Fibroblast of lung (primary cell): ENCODE data around the gene CD46. TPM values are rescaled to one million over a fixed set of nuclear protein-coding genes. Genes with fewer than 3 reads are reported as not detected.

Experiments
- DNase-seq, 2 donors: peaks; one replicate each; pipeline versions ENCODE4 v3.0.0 to v3.0.0-alpha.2; 2010; ENCODE audit warnings: low read depth in 2 of 2
- H2AFZ ChIP-seq: 2 replicates; pipeline ENCODE4 v1.5.1; 2012; ENCODE audit warnings: low read length, control low read depth, inconsistent platforms
- H3K27ac ChIP-seq: 2 replicates; pipeline ENCODE4 v1.5.1; 2011; ENCODE audit warnings: low read length, control low read depth; ENCODE audit not compliant: insufficient read depth
- H3K27me3 ChIP-seq: 2 replicates; pipeline ENCODE4 v1.5.1; 2011; ENCODE audit warnings: mild to moderate bottlenecking, low read length; ENCODE audit not compliant: control insufficient read depth, insufficient read depth
- H3K36me3 ChIP-seq: 2 replicates; pipeline ENCODE4 v1.5.1; 2011; ENCODE audit warnings: low read length; ENCODE audit not compliant: control insufficient read depth, insufficient read depth
- H3K4me1 ChIP-seq: 2 replicates; pipeline ENCODE4 v1.5.1; 2011; ENCODE audit warnings: low read length; ENCODE audit not compliant: control insufficient read depth, insufficient read depth; ENCODE audit errors: extremely low read depth
- H3K4me2 ChIP-seq: 2 replicates; pipeline ENCODE4 v1.5.1; 2011; ENCODE audit warnings: low read length, control low read depth; ENCODE audit not compliant: insufficient read depth; ENCODE audit errors: extremely low read depth
- H3K4me3 ChIP-seq, 4 experiments: fragments of 200-600 bp in 1 of 4; sonication (generic) in 1 of 4; replicated peaks in 1 of 4; 2 replicates each; pipeline ENCODE4 v1.5.1; 2011 to 2016; ENCODE audit warnings: low read length in 4 of 4, low read depth in 3 of 4, mild to moderate bottlenecking in 3 of 4, control low read depth in 2 of 4, inconsistent platforms in 1 of 4, mixed read lengths in 1 of 4; ENCODE audit not compliant: insufficient read depth in 1 of 4; ENCODE audit errors: control extremely low read depth in 1 of 4
- H3K79me2 ChIP-seq: 2 replicates; pipeline ENCODE4 v1.5.1; 2012; ENCODE audit warnings: mild to moderate bottlenecking, low read length, inconsistent platforms; ENCODE audit not compliant: control insufficient read depth, insufficient read depth
- H3K9ac ChIP-seq: 2 replicates; pipeline ENCODE4 v1.5.1; 2011; ENCODE audit warnings: mild to moderate bottlenecking, low read length, control low read depth; ENCODE audit not compliant: insufficient read depth
- H3K9me3 ChIP-seq: 2 replicates; pipeline ENCODE4 v1.5.1; 2012; ENCODE audit warnings: low read depth, low read length; ENCODE audit not compliant: control insufficient read depth, insufficient read depth
- H4K20me1 ChIP-seq: 2 replicates; pipeline ENCODE4 v1.5.1; 2011; ENCODE audit warnings: low read length; ENCODE audit not compliant: control insufficient read depth, insufficient read depth; ENCODE audit errors: extremely low read depth
- CTCF ChIP-seq, 2 donors: IDR thresholded peaks in 1 of 2; conservative IDR thresholded peaks in 1 of 2; 1 replicate in 1 of 2; 2 replicates in 1 of 2; pipeline ENCODE4 v1.5.1; 2011 to 2012; ENCODE audit warnings: low read length in 2 of 2, control low read depth in 1 of 2, inconsistent platforms in 1 of 2, low read depth in 1 of 2, mild to moderate bottlenecking in 1 of 2
- EZH2 ChIP-seq: IDR thresholded peaks from 2 replicates; pipeline ENCODE4 v1.5.1; 2012; ENCODE audit warnings: low read length, control low read depth, mild to moderate bottlenecking; ENCODE audit errors: missing control alignments
- polyA plus RNA-seq, 2 donors: library from polyadenylated mRNA; depleted of rRNA in 1 of 2; stranded (reverse) in 1 of 2; unstranded in 1 of 2; fragments of >200 nt; gene quantifications; 2 replicates each; pipeline ENCODE4 v1.2.1, GENCODE V29; 2011 to 2012; ENCODE audit warnings: missing spikeins in 1 of 2
- total RNA-seq: library from RNA; depleted of rRNA; stranded (reverse); fragments of >200 nt; gene quantifications from 2 replicates; pipeline ENCODE4 v1.2.1, GENCODE V29; 2014

The CD46 gene
- total and polyA plus RNA-seq, 2 donors (not counting 1 experiment from before 2014, with no cell fraction given), result 198 to 294 TPM

GRCh38 chr1:207744000-207744534 is 7.8 kb upstream of the CD46 start:
- Histone ChIP-seq H3K79me2 (no peaks in the 10 kb centered on the region), H3K4me2 (no peak overlapping the region), H3K27me3 (no peaks in the 10 kb centered on the region), H4K20me1 (no peaks in the 10 kb centered on the region), H3K9me3 (no peaks in the 10 kb centered on the region), H3K4me3 (no peak overlapping the region), H3K9ac (no peak overlapping the region), H3K4me1 (no peaks in the 10 kb centered on the region), H3K36me3 (no peaks in the 10 kb centered on the region), H2AFZ (no peak overlapping the region), H3K27ac (no peak overlapping the region)
- DNase-seq, result no peak
- TF ChIP-seq EZH2 (no peak), CTCF (conservative IDR thresholded peaks at IDR 0.05 in 1 of 2, IDR thresholded peaks at IDR 0.05 in 1 of 2; ENCODE audit: low read depth in 1 of 2, low read length in 2 of 2) (no peak)

GRCh38 chr1:207745285-207745684 is 6.6 kb upstream of the CD46 start:
- peak; percentile 13 to 54 for DNase-seq
- H3K27ac ChIP-seq, result no peak overlapping the region
- H3K9ac ChIP-seq, result no peak overlapping the region
- H3K27me3 ChIP-seq, result no peaks in the 10 kb centered on the region
- no peak overlapping the region for H3K4me3 ChIP-seq
- no peak for TF ChIP-seq EZH2
- TF ChIP-seq CTCF (conservative IDR thresholded peaks at IDR 0.05 in 1 of 2, IDR thresholded peaks at IDR 0.05 in 1 of 2; ENCODE audit: low read depth in 1 of 2, low read length in 2 of 2), result no peak
- H3K4me2 ChIP-seq, result peak overlapping the region; percentile 46
- no peaks in the 10 kb centered on the region for H3K4me1 ChIP-seq
- no peaks in the 10 kb centered on the region for H3K36me3 ChIP-seq
- H4K20me1 ChIP-seq, result no peaks in the 10 kb centered on the region
- no peaks in the 10 kb centered on the region for H3K79me2 ChIP-seq
- no peaks in the 10 kb centered on the region for H3K9me3 ChIP-seq
- H2AFZ ChIP-seq, result no peak overlapping the region

- Histone ChIP-seq H3K27ac (no peak overlapping the region), H3K4me3 (no peak overlapping the region), H3K27me3 (no peaks in the 10 kb centered on the region), H3K9me3 (no peaks in the 10 kb centered on the region), H2AFZ (no peak overlapping the region), H3K4me1 (peaks cover 2% of the 10 kb centered on the region), H3K9ac (no peak overlapping the region), H3K36me3 (no peaks in the 10 kb centered on the region), H3K4me2 (no peak overlapping the region), H4K20me1 (no peaks in the 10 kb centered on the region), H3K79me2 (no peaks in the 10 kb centered on the region)
- no peak for DNase-seq
- TF ChIP-seq CTCF (conservative IDR thresholded peaks at IDR 0.05 in 1 of 2, IDR thresholded peaks at IDR 0.05 in 1 of 2; ENCODE audit: low read depth in 1 of 2, low read length in 2 of 2), result no peak
- no peak for TF ChIP-seq EZH2
Observed at GRCh38 chr1:207745839-207746767, 5.8 kb upstream of the CD46 start.
